Measurements from ENCODE around the gene ITLN2.
"Not testable (repeated sequence)": the region's sequence is repeated elsewhere in the genome, so short reads cannot be mapped to it uniquely, and the experiment has no call there.

GRCh38 chr1:160936666-160937065, 17.9 kb downstream of the ITLN2 start:
- TF ChIP-seq RCOR1 (IDR thresholded peaks at IDR 0.05; ENCODE audit: low read depth, low read length); CTCF (IDR thresholded peaks at IDR 0.05); FOSL2 (IDR thresholded peaks at IDR 0.05); FOSL2 (CRISPR knock-in tag; IDR thresholded peaks at IDR 0.05); MAX (IDR thresholded peaks at IDR 0.05): not testable (repeated sequence)
